GM12875 (cell line): Measurements from ENCODE around the gene UNC119.
A peak's percentile ranks its signal among the peaks of the same experiment; 100 is the strongest.

Experiments used
- H3K4me3 ChIP-seq: one replicate; pipeline ENCODE4 v1.5.1; 2011; ENCODE audit warnings: low read depth, low read length, control low read depth
- CTCF ChIP-seq: IDR thresholded peaks from 2 replicates; pipeline ENCODE4 v1.5.1; 2011; ENCODE audit warnings: low read depth, mild to moderate bottlenecking, control low read depth, inconsistent platforms, low read length, moderate library complexity, borderline replicate concordance; ENCODE audit not compliant: insufficient read depth

The UNC119 gene

GRCh38 chr17:28572259-28573039, 20.0 kb upstream of the UNC119 start:
- no peak overlapping the region for H3K4me3 ChIP-seq
- TF ChIP-seq CTCF: no peak

DNA sequence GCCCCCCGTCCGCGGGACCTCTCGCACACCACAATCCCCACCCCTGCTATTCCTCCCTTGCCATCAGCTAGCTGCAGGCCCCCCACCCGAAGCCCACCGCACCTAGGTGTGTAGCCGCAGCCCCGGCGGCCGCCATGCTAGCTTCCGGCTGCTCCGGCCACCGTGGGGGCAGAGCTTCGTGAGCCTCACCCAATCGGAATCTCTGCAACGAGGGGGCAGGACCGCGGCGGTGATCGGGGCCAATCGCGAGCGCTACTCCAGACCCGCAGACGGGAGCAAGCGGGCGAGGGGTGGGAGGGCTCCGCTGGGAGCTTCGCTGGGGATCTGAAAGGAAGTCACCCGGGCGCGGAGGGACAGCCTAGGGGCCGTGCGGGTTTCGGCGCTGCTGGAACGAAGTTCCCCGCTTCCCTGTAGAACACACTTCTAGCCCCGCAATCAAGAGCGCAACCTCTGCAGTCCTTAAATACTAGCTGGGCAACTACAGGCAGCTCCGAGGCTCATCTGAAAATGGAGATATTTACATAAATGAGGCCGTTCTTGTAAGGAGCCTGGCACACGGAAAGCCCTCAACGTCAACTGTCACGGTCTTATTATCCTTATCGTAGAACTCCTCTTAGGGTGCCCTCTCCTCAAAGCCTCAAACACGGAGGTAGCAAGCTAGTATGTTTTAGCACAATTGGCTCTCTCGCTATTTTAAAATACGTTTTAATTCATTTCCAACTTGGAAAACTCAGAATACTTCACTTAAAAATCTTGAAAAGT, 19.1 kb upstream of the UNC119 start, which contains the start of gene PIGS:
Gene PIGS, minus strand, starts transcription at position 164 of the 762 bp plus-strand sequence. Its CDS starts 28 bp downstream, at position 136.
- peak within 1 kb of the TSS; percentile 81 for H3K4me3 ChIP-seq
- no peak for TF ChIP-seq CTCF

DNA sequence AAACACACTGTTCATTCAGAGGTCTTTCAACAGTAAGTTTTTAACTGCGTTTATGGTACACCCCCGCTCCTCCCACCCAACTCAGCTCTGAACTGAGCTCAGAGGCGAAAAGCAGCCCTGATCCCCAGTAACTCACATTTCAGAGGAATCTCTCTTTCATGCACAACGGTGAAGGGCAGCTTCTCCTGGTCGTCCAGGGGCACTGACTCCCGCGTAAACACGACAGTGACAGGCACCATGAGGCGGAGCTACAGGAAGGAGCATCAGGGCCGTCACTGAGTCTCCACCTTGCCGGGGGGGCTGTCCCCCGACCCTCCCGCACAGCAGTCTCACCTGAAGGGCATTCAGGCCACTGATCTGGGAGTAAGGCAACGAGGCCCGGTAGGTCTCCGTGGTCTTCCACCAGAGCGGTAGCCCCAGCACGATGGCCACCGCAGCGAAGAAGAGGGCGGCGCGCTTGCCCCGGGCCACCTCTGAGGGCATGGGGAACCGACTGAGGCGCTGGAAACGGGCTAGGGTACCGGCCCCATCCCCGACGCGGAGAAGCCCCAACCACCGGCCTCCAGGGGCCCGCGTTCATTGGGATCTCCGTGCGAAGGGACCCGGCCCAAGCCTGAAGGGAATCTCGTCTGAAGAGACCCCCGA, 18.4 kb upstream of the UNC119 start:
- no peak for TF ChIP-seq CTCF
- H3K4me3 ChIP-seq: peak overlapping the region; percentile 81

GRCh38 chr17:28569446-28569845, 17.0 kb upstream of the UNC119 start:
- H3K4me3 ChIP-seq: peak overlapping the region; percentile 81
- TF ChIP-seq CTCF: no peak

DNA sequence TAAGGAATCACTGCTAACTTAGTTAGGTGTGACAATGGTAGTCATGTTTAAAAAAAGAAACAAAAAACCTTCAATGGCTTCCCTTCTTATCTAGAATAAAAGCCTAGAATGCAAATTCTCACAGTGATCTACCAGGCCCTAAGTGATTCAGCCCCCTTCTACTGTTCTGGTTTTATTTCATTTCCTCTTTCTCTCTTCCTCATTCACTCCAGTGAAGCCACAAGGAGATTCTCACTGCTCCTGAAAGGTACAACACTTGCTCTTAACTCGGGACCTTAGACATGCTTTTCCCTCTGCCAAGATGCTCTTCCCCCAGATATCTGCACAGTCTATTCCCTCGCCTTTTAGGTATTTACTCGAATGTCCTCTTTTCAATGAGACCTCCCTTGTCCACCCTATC, 15.2 kb upstream of the UNC119 start:
- no peak overlapping the region for H3K4me3 ChIP-seq

DNA sequence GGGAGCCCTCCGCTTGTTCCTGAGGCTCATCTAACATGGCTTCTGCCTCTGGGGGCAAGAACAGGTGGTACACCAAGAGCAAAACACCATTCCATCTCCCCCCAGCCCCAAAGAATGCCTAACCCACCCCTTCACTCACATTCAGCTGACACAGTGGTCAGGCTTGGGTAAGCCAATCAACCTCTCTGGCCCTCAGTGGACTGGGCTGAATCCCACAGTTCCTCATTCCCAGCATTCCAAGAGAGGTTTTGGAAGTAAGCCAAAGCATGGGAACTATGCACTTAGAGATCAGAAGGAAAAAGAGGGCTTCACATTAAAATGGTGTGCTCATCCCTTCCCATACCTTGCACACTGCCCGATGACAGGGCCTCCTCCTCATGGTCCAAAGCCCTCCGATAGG, 11.1 kb upstream of the UNC119 start:
- no peak for TF ChIP-seq CTCF
- no peak overlapping the region for H3K4me3 ChIP-seq

More for the DNA sequence above, 15.2 kb upstream of the UNC119 start:
- TF ChIP-seq CTCF: no peak
